Cortex of kidney (tissue), 1 donor: Measurements from ENCODE around the gene KDM3B.
"Not testable (repeated sequence)": the region's sequence is repeated elsewhere in the genome, so short reads cannot be mapped to it uniquely, and the experiment has no call there.

Experiments
- DNase-seq: peaks from one replicate; lab custom pipeline; 2025; lab: John Stamatoyannopoulos, UW

The KDM3B gene

GRCh38 chr5:138391859-138392386, 39.4 kb downstream of the KDM3B start:
- no peak for DNase-seq

DNA sequence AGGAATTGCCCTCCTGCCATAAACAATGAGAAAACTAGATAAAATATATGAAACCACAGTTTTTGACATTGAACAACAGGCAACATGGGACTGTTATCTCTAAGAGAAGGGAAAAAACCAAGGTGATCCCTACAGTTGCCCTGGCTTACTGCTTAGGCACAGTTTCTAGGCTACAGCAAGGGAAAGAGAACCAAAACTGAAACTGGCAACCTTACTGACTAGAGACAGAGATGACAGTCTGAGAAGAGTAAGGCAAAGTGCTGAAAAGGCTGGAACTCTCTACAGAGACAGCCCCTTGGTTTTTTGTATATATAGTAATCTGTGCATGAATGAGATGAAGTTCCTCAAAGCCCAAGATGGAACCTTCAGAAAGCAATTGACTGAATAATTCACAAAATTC, 50.2 kb downstream of the KDM3B start:
- DNase-seq = no peak

GRCh38 chr5:138408023-138408422, 55.5 kb downstream of the KDM3B start:
- DNase-seq = no peak

DNA sequence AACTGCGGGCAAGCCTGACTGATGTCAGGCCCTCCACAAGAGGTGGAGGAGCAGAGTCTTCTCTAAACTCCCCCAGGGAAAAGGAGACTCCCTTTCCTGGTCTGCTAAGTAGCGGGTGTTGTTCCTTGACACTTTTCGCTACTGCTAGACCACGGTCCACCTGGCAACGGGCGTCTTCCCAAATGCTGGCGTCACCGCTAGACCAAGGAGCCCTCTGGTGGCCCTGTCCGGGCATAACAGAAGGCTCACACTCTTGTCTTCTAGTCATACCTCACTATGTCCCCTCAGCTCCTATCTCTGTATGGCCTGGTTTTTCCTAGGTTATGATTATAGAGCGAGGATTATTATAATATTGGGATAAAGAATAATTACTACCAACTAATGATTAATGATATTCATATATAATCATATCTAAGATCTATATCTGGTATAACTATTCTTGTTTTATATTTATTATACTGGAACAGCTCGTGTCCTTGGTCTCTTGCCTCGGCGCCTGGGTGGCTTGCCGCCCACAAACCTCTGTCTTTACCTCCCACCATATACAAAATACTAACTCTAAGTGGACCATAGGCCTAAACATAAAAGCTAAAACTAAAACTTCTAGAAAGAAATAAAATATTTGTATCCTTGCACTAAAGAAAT, 58.6 kb downstream of the KDM3B start:
- not testable (repeated sequence) for DNase-seq

DNA sequence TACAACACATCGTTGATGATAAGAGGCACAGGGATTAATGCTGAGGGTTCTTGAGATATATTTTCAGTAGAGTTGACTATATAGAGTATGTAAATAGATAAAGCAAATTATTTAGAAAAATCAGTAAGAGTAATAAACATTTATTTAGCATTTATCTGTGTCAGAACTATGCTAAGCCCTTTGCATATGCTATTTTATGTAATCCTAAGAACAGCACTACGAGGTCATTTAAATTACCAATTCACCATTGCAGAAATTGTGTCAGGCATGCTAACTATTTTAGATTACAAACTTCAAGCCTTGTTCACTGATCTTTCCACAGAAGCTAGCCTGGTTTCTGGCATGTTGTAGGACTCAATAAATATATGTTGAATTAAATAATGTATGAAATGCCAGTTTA, 66.0 kb downstream of the KDM3B start:
- no peak for DNase-seq

- no peak for DNase-seq
Observed at GRCh38 chr5:138425079-138425478, 72.6 kb downstream of the KDM3B start.

GRCh38 chr5:138435943-138436342, 83.5 kb downstream of the KDM3B start:
- DNase-seq = no peak

DNA sequence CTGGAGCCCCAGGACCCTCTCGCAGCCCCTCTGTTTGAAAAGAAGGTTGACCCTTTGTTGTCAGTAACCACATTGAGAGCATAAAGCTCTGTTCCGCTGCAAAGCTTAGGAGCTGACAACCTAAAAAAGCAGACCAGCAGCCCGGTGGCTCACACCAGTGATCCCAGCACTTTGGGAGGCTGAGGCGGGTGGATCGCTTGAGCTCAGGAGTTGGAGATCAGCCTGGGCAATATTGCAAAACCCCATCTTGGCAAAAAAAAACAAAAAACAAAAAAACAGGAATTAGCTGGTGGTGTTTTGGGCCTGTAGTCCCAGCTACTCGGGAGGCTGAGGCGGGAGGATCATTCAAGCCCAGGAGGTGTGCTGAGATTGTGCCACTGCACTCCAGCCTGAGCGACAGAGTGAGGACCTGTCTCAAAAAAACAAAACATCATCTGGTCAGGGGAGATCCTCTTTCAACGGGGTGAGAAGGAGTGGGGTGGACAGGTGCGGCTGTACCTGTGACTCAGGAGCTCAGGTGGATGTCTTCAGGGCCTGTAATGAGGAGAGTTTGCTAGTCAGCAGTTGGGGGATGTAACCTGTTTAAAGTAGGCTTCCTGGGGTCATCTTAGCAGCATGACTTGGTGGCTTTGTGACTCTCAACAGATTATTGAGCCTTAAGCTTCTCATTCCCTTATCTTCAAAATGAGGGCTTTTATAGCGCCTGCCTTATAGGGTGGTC, 85.7 kb downstream of the KDM3B start:
- DNase-seq = no peak

DNA sequence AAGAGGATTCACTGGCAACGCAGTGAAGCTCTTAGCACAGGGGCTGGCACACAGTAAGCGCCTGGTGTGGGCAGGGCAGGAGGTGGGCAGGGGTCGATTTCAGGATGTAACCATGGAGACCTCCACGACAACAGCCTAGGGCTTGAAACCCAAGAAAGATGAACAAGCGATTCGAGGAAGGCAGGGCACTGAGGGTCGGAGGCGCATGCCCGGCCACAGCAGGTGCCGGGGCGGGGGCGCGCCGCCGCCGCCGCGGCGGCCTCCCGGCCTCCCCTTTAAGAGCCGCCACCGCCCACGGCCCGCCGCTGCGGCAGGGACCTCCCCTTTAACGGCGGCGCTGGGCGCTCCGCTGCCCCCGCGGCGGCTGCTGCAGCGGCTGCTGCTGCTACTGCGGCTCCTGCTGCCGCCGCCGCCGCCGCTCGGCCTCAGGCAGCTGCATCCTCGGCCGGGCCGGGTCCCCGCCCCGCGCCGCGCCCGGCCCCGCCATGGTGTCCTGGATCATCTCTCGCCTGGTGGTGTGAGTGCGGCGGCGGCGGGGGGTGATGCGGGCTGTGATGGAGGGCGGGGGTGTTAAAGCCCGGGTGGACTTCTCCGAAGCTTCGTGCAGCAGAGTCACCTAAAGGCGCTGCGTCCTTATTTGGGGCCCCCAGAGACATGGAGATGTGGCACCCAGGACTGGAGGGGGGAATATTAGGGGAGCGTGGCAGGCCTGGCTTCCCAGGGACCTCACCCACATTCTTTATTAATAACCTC, 86.4 kb downstream of the KDM3B start, which contains the start of gene REEP2:
Gene REEP2, plus strand, starts transcription at position 334 of the 753 bp plus-strand sequence. Its CDS starts 152 bp downstream, at position 486.
- DNase-seq = no peak

- DNase-seq = no peak
Observed at GRCh38 chr5:138439477-138440158, 87.1 kb downstream of the KDM3B start.

DNA sequence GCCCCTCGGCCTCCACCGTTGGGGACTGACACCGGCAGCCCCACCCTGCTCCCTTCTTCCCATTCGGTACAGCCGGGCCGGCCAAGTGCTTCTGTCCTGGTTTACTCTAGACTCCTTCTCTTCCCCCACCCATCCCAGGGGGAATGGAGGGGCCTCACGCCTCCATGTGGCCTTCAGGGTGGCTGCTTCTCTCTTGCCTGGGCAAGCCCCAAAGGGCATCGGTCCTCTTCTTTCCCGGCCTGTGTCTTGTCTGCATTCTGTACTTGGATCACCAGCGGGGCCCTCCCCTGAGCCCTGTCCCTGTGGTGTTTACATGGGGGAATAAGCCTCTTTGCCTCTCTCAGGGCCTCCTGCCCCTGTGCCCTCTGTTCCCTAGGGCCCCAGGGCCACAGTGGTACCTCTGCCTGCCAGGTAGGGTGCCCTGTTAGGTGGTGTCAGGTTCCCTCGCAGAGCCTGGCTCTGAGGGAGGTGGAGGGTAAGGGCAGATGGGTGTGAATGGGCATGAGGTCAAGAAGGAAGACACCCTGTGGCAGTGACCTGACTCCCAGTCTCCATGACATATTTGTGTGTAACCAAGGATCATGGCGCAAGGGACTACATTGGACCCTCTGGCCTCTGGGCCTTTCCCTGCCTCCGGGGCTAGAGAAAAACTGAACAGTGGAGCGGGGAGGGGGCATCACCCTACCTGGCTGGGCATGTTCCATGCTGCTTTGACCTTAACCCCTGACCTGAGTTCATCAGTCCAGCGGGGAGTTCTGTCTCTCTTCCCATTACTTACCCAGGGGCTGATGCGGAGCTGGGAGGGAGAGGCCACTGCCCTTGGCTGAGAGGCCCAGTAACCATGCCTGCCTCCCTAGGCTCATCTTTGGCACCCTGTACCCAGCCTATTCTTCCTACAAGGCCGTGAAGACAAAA, 87.9 kb downstream of the KDM3B start:
- no peak for DNase-seq

DNA sequence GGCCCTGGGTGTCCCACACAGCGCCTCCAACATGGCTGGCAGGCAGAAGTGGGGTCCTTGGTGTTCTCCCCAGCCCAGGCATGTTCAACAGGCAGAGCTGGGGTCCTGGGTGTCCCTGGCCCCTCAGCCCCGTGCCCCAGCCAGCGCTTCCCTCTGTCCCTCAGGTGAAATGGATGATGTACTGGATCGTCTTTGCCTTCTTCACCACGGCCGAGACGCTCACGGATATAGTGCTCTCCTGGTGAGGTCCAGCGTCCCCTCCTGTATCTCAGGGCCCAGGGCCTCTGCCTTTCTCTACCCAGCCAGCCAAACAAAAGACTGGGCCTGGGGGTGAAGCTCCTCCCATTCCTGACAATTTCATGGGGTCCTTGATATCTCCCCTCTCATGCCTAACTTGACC, 88.7 kb downstream of the KDM3B start:
- no peak for DNase-seq

GRCh38 chr5:138444078-138444773, 91.7 kb downstream of the KDM3B start:
- DNase-seq = no peak

DNA sequence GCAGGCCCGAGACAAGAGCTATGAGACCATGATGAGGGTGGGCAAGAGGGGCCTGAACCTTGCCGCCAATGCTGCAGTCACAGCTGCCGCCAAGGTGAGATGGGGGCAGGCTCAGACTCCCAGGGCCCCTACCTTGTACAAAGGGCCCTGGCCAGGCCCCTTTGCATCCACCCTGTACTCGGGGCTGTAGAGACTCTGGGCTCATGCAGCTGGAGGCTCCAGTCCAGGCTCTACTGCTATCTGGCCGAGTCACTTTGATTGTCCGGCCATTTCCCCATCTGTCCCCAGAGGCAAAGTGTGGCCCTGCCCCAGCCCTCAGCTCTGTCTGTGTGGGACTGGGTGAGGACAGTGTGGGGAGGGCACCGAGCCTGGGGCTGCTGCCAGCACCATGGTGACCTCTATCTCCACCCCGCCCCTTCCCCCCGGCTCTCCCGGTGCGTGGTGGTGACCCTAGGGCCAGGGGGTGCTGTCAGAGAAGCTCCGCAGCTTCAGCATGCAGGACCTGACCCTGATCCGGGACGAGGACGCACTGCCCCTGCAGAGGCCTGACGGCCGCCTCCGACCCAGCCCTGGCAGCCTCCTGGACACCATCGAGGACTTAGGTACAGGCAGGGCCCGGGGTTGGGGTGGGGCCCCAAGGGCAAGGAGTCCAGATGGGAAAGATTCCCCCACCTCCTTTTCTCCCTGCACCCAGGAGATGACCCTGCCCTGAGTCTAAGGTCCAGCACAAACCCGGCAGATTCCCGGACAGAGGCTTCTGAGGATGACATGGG, 92.5 kb downstream of the KDM3B start:
- no peak for DNase-seq

- no peak for DNase-seq
Observed at GRCh38 chr5:138445547-138446271, 93.2 kb downstream of the KDM3B start.

- DNase-seq = no peak
Observed at GRCh38 chr5:138448070-138448469, 95.6 kb downstream of the KDM3B start.

GRCh38 chr5:138448481-138449398, 96.3 kb downstream of the KDM3B start:
- DNase-seq = no peak
